Measurements from ENCODE around the gene METTL9.
"Not testable (repeated sequence)": the region's sequence is repeated elsewhere in the genome, so short reads cannot be mapped to it uniquely, and the experiment has no call there.

Gene METTL9

DNA sequence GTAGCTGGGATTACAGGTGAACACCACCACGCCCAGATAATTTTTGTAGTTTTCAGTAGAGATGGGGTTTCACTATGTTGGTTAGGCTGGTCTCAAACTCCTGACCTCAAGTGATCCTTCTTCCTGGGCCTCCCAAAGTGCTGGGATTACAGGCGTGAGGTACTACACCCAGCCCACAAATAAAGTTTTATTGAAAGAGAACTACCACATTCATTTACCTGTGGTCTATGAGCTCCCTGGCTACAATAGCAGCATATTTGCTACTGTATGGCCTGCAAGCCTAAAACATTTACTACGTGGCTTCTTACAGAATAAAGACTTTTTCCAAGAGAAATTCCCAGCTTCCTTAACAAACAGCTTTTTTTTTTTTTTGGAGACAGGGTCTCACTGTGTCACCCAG, 3.4 kb downstream of the METTL9 start:
- no peak overlapping the region for H3K4me3 ChIP-seq (ENCODE audit: low read depth, low read length)
- no peak for TF ChIP-seq CTCF (IDR thresholded peaks at IDR 0.05; ENCODE audit: low read depth, low read length)

GRCh38 chr16:21603928-21604327, 4.6 kb downstream of the METTL9 start:
- no peak for TF ChIP-seq CTCF (IDR thresholded peaks at IDR 0.05; ENCODE audit: low read depth, low read length)
- no peak overlapping the region for H3K4me3 ChIP-seq (ENCODE audit: low read depth, low read length)

- H3K4me3 ChIP-seq (ENCODE audit: low read depth, low read length): not testable (repeated sequence)
These were observed 6.5 kb downstream of the METTL9 start for GRCh38 chr16:21605848-21606247.

GRCh38 chr16:21608639-21609328, 9.4 kb downstream of the METTL9 start:
- TF ChIP-seq CTCF (IDR thresholded peaks at IDR 0.05; ENCODE audit: low read depth, low read length): no peak
- H3K4me3 ChIP-seq (ENCODE audit: low read depth, low read length): no peak overlapping the region

GRCh38 chr16:21610006-21610544, 10.7 kb downstream of the METTL9 start:
- no peak for TF ChIP-seq CTCF (IDR thresholded peaks at IDR 0.05; ENCODE audit: low read depth, low read length)
- H3K4me3 ChIP-seq (ENCODE audit: low read depth, low read length): no peak overlapping the region

- H3K4me3 ChIP-seq (ENCODE audit: low read depth, low read length): no peak overlapping the region
These were observed 11.4 kb downstream of the METTL9 start for GRCh38 chr16:21610766-21611165.

GRCh38 chr16:21611198-21611555, 11.8 kb downstream of the METTL9 start:
- TF ChIP-seq CTCF (IDR thresholded peaks at IDR 0.05; ENCODE audit: low read depth, low read length): no peak
- H3K4me3 ChIP-seq (ENCODE audit: low read depth, low read length): no peak overlapping the region

More at GRCh38 chr16:21610766-21611165, 11.4 kb downstream of the METTL9 start:
- no peak for TF ChIP-seq CTCF (IDR thresholded peaks at IDR 0.05; ENCODE audit: low read depth, low read length)

All from WI38 (cell line).